ENCODE data around the gene OR52I1. TPM values are rescaled to one million over a fixed set of nuclear protein-coding genes. Genes with fewer than 3 reads are reported as not detected.

Gene OR52I1
- polyA plus RNA-seq, 3 donors from 2014 or later: 0.24 TPM; not detected in 2

DNA sequence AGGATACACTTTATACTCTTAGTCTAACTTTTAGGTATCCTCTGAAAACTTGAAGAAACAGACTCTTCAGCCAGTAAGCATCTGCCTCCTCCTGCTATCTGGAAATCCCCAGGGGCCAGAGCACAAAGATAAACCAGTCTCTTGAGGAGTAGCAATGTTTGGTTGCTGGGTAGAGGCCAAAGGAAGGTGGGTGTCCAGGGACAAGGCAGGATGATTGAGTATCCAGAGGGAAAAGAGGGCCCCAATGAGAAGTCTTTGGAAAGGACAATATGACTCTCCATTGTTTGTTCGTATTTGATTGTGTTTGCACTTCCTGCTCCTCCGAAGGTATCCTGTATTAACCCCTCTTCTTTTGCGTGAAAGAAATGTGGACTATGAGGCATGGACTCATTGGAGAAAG lies 4.8 kb upstream of the OR52I1 start:
- Mint-ChIP-seq H3K27me3 (ENCODE audit: low read depth in 3 of 3) (peaks cover 5 to 6% (median 5%) of the 10 kb centered on the region in 3 donors), H3K4me1 (no peaks in the 10 kb centered on the region)

DNA sequence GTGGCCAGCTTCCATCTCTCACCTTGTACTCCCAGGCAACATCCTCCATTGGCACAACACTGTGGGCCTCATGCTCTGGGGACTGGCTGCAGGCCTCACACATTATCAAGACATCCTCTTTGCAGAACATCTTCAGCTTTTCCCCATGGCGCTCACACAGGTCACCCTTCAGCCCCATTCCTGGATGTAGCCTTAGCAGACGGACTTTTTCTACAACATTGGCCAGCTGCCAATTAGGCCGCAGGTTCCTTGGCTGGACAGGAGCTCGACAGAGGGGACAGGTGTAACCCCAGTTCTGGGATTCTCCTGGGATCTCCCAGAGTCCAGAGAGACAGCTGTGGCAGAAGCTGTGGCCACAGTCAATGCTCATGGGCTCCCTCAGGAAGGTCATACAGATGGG lies 11.2 kb downstream of the OR52I1 start:
- H3K4me3 Mint-ChIP-seq: no peak overlapping the region
- DNase-seq: no peak
- H3K9me3 Mint-ChIP-seq: peaks cover 0 to 2% (median 0%) of the 10 kb centered on the region in 6 donors
- peaks cover 39 to 55% of the 10 kb centered on the region in 2 donors for H3K4me1 Mint-ChIP-seq
- H3K27ac Mint-ChIP-seq: no peak overlapping the region
- H3K27me3 Mint-ChIP-seq (ENCODE audit: low read depth in 3 of 3): peaks cover 2 to 4% (median 2%) of the 10 kb centered on the region in 3 donors
- peaks cover 16 to 35% (median 19%) of the 10 kb centered on the region in 3 donors for H3K36me3 Mint-ChIP-seq

More for the DNA sequence above, 4.8 kb upstream of the OR52I1 start:
- no peak overlapping the region for H3K4me3 Mint-ChIP-seq
- DNase-seq: no peak
- no peaks in the 10 kb centered on the region for H3K36me3 Mint-ChIP-seq
- H3K9me3 Mint-ChIP-seq: no peaks in the 10 kb centered on the region
- no peak overlapping the region for H3K27ac Mint-ChIP-seq

DNA sequence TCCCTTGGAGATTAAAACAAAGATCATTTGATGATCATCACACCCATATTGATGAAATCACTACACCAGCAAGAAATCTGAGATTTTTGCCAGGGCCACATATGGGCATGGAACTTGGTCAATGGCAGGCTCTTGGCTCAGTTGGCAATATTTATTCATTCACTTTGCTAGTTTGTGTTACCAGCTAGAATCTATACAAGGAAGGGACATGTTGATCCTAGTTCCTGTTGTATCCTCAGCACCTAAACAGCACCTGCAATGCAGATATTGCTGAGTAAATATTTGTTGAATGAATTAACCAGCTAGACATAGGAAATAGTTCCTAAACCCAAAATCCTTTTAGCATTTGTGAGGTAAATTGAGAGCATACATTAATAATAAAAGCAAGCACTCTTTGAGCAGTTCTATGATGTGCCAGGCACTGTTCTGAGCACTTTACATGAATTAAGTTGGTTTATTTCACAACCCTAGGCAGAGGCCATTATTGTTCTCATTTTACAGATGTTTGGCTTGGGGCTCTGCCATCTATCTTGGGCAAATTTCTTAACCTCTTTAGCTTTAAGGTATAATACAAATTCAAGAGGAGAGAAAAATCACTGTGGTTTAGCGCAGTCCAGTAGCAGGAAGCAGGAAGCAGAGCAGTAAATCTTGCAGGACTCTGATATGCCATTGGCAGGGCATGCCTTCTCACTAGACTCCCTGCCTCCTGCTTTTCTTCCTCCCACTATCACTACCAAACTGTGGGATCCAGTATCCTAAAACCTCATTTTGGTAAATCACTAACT lies 12.6 kb downstream of the OR52I1 start:
- peak overlapping the region in 5 of 6 donors; percentile 81 to 96 (median 96) for H3K27ac Mint-ChIP-seq
- H3K36me3 Mint-ChIP-seq: peaks cover 6 to 22% (median 9%) of the 10 kb centered on the region in 3 donors
- peaks cover 2 to 4% (median 2%) of the 10 kb centered on the region in 3 donors for H3K27me3 Mint-ChIP-seq (ENCODE audit: low read depth in 3 of 3)
- DNase-seq: no peak
- H3K9me3 Mint-ChIP-seq: peaks cover 0 to 2% (median 0%) of the 10 kb centered on the region in 6 donors
- H3K4me1 Mint-ChIP-seq: peaks cover 45 to 63% of the 10 kb centered on the region in 2 donors
- H3K4me3 Mint-ChIP-seq: peak overlapping the region; percentile 90 to 95 (median 94)

DNA sequence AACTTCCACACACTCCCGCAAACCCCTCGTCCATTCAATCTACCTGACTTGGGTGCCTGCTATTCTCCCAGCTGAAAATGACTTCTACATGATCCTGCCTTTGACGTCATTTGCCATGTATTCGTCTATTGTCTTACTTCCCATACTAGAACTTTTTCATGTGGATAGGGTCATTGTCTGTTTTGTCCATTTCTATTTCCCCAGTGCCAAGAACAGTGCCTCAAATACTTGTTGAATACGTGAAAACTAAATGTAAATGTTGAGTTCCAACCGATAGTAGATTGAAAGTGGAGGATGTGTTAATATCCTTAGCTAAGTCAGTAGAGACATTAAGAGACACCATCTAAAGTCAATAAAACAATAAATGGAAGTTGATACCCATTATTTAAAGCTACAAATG lies 13.3 kb downstream of the OR52I1 start:
- Mint-ChIP-seq H3K36me3 (peaks cover 1 to 16% (median 4%) of the 10 kb centered on the region in 3 donors), H3K4me3 (peak overlapping the region; percentile 90 to 95 (median 94)), H3K27me3 (ENCODE audit: low read depth in 3 of 3) (peaks cover 2 to 4% (median 2%) of the 10 kb centered on the region in 3 donors), H3K27ac (peak overlapping the region; percentile 81 to 96 (median 93)), H3K9me3 (peaks cover 0 to under 1% (median 0%) of the 10 kb centered on the region in 6 donors), H3K4me1 (peaks cover 45 to 63% of the 10 kb centered on the region in 2 donors)
- no peak for DNase-seq

DNA sequence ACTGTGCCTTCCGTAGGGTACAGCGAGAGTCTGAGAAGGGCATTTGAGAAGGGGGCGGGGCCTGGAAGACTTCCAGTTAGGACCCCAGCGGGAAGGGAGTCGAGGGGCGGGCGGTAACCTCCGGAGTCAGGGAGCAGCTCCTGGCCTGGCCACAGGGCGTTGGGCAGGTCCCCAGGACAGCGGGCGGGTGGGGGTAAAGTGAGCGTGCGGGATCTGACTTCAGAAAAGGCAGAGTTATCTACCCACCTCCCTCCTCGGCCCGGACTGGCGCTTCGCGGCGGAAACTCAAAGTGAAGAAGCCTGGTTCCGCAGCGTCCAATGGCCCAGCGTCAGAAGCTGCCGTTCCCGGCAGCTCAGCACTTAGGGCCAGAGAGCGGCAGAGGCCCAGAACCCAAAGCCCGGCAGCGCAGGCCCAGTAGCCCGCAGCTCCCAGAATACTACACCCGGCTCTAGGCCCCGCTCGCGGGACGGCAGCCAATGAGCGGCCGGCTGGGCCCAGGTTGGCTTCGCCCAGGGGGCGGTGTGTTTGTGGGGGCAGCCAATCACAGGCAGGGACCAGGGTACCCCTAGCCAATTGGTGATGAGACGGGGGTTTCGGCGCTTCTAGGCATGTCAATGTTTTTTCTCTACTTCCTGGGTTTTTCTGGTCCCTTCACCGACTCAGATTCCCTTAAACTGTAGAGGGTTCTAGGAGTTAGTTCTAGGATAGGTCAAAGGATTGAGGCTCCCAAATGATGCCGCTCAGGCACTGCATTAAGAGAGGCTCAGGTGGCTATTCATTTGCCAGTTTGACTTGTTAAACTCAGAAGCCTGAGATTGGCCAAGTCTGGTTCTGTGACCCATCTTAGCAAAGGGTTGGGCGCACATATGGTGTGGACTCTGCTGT lies 14.2 kb downstream of the OR52I1 start, which contains the start of gene TRIM68:
TSS of gene TRIM68 (minus strand) at position 451 of the 886 bp plus-strand sequence. CDS start 2,727 bp downstream, outside the sequence.
- peak within 1 kb of the TSS; percentile 90 to 95 (median 94) for H3K4me3 Mint-ChIP-seq
- peaks cover 0 to 10% (median 0%) of the 10 kb centered on the region in 3 donors for H3K36me3 Mint-ChIP-seq
- H3K4me1 Mint-ChIP-seq: peaks cover 45 to 63% of the 10 kb centered on the region in 2 donors
- DNase-seq: peak; percentile 94 to 95 (median 95)
- H3K27ac Mint-ChIP-seq: peak within 1 kb of the TSS; percentile 81 to 96 (median 93)
- H3K9me3 Mint-ChIP-seq: no peaks in the 10 kb centered on the region
- peaks cover 2 to 4% (median 2%) of the 10 kb centered on the region in 3 donors for H3K27me3 Mint-ChIP-seq (ENCODE audit: low read depth in 3 of 3)

DNA sequence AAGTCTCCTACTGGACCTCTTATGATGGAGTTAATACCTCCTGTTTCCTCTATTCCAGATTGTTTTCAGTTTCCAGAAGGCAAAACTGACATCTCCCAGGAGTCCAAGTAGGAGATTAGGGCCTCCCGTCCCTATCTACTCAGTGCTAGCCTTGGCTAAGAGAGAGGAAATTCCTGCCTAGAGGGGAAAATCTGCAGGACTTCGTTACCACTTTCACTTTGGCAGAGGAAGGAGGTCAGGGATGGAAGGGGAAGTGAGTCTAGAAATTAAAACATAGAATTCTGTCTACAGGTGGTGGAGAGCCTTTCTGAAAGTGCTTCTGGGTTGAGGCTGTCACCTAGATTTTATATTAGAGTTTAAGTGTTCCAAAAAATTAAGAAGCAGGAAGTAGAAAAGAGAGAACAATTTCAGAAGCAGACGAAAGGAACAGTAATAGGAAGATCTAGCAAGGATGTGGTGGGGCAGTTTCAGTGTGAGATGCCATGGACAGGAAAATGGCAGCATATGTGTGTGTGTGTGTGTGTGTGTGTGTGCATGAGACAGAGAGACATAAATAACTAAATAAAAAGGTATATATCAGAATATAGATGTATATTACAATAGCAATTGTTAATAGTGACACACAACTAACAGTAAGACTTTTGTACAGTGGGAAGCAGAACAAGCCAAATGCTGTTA lies 16.6 kb downstream of the OR52I1 start:
- Mint-ChIP-seq H3K36me3 (no peaks in the 10 kb centered on the region), H3K4me3 (peak overlapping the region; percentile 20 to 57 (median 37)), H3K4me1 (peaks cover 45 to 53% of the 10 kb centered on the region in 2 donors), H3K27ac (peak overlapping the region; percentile 42 to 88 (median 84)), H3K27me3 (ENCODE audit: low read depth in 3 of 3) (peaks cover 2 to 9% (median 2%) of the 10 kb centered on the region in 3 donors), H3K9me3 (no peaks in the 10 kb centered on the region)
- DNase-seq: peak; percentile 17 to 36 (median 26)

DNA sequence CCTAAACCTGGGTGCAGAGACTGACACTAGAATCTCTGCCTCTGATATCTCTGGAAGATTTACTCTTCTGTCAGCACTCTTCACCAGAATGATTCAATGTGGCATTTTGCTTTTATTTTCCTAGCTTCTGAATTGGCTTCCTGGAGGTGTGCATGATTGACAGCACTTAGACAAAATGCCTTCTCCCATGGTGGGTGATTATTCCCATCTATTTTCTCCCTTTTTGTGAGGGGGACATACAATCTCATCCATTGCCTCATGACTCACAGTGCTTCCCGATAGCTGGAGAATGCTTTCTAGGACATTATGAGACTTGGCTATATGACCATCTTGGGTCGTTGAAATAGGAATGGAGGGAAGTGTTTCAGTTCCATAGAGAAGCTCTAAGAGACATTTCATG lies 18.1 kb downstream of the OR52I1 start:
- DNase-seq: no peak
- H3K27ac Mint-ChIP-seq: no peak overlapping the region
- H3K9me3 Mint-ChIP-seq: no peaks in the 10 kb centered on the region
- peaks cover 2 to 11% (median 2%) of the 10 kb centered on the region in 3 donors for H3K27me3 Mint-ChIP-seq (ENCODE audit: low read depth in 3 of 3)
- peaks cover 35 to 37% of the 10 kb centered on the region in 2 donors for H3K4me1 Mint-ChIP-seq
- H3K36me3 Mint-ChIP-seq: no peaks in the 10 kb centered on the region
- no peak overlapping the region for H3K4me3 Mint-ChIP-seq

DNA sequence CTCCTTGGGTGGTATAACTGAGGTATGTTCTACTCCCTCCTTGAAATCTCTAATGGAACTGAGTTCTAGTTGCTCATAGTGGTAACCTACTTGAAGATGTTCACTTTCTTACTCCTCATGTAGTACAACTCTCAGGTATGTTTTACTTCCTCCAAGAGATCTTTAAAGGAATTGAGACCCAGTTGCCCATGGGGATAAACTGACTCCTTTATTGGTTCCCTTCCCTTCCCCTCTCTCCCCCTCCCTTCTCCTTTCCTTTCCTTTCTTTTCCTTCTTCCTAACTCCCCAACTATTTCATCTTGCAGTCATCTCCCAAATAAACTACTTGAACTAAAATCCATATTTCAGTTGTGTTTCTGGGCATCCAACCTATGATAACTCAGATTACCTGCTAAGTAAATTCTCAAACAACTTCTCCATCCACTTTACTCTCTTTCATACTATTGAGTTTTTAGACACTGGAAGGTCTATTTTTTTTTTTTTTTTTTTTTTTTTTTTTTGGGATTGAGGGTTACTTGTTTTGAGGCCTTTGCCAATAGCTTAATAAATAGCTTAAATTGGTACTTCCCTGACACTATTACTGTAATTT lies 22.1 kb downstream of the OR52I1 start:
- DNase-seq: no peak
- Mint-ChIP-seq H3K4me3 (no peak overlapping the region), H3K9me3 (no peaks in the 10 kb centered on the region), H3K4me1 (no peaks in the 10 kb centered on the region), H3K27me3 (ENCODE audit: low read depth in 3 of 3) (peaks cover 0 to 7% (median 2%) of the 10 kb centered on the region in 3 donors), H3K36me3 (no peaks in the 10 kb centered on the region), H3K27ac (no peak overlapping the region)

DNA sequence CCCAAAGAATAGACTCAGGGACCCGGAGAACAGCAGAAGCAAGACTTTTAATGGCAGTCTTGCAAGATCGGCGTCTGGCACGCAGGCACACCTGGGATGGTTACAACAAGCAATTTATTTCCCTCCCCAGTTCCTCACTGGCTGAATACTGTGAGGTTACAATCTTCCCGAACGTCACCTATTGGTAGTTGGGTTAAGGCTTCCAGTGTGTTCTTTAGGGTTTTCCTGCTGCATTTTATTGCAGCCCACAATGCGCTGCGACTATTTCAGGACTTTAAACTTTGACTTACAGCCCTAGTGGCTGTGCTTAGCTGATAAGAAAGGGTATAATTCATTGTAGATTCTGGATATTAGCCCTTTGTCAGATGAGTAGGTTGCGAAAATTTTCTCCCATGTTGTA lies 25.7 kb downstream of the OR52I1 start:
- no peak overlapping the region for H3K27ac Mint-ChIP-seq
- H3K9me3 Mint-ChIP-seq: peaks cover 0 to 7% (median 0%) of the 10 kb centered on the region in 6 donors
- no peak overlapping the region for H3K4me3 Mint-ChIP-seq
- peaks cover 0 to 6% (median 0%) of the 10 kb centered on the region in 3 donors for H3K36me3 Mint-ChIP-seq
- no peak for DNase-seq
- H3K4me1 Mint-ChIP-seq: no peaks in the 10 kb centered on the region
- peaks cover 0 to 4% (median 2%) of the 10 kb centered on the region in 3 donors for H3K27me3 Mint-ChIP-seq (ENCODE audit: low read depth in 3 of 3)

DNA sequence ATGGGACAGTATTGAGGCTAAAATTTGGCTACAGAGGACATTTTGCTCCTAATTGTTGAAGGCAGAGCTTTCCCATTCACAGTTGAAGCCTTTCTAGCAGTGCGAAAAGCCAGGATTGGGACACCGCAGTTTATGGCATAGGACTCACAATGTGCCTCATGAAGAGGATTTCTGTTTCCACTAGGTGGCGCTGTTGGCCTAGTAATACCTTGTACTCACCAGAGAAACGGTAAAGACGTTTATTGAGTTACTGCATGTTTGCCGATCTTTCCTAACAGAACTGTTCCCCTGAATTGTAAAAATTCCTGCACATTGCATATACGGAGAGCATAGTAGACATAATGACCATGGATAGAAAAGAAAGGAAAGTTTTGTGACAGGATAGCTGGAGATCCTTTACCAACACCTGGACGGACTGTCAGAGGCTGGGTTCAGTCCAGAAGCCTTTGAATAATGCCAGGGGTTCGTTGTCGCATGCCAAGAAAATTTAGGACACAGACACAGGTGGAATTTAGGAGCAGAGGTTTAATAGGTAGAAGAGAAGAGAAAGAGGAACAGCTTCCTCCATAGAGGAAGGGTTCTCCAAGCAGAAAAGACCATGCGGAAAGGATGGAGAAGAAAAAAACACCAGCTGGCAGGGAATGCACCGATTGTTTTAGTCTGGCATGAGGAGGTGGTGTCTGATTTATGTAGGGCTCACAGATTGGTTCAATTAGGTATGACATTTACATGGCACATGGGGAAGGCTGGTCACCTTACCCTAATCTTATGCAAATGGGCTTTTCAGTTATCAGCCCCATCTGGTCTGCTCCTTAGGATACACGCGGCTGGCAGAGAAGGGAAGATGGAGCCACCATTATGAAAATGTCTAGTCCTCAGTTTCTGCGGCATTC lies 32.6 kb downstream of the OR52I1 start:
- DNase-seq: peak in 1 of 3 donors; percentile 9
- Mint-ChIP-seq H3K27me3 (ENCODE audit: low read depth in 3 of 3) (peaks cover 2 to 11% (median 6%) of the 10 kb centered on the region in 3 donors), H3K27ac (no peak overlapping the region), H3K4me1 (no peaks in the 10 kb centered on the region), H3K9me3 (peaks cover 10 to 33% (median 12%) of the 10 kb centered on the region in 6 donors), H3K36me3 (peaks cover 0 to 6% (median 5%) of the 10 kb centered on the region in 3 donors), H3K4me3 (no peak overlapping the region)

DNA sequence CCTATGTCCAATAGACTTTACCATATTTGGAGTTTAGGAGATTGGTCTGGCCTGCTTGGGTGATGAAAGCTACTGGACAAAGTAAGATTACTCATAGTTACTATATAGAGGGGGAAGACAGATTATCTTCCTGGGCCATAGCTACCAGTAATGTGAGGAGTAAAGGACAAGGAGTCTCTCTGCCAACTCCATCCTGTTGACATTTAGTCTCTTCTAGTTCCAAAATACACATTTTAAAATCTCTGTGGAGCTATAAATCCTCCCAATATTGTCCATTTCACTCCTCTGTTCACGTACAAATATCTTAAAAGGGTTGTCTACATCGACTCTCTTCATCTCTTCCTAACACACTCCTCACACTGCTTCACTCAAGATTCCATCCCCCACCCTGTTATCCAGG lies 42.3 kb downstream of the OR52I1 start:
- no peak overlapping the region for H3K4me3 Mint-ChIP-seq
- no peaks in the 10 kb centered on the region for H3K9me3 Mint-ChIP-seq
- DNase-seq: no peak
- no peaks in the 10 kb centered on the region for H3K4me1 Mint-ChIP-seq
- no peak overlapping the region for H3K27ac Mint-ChIP-seq
- H3K36me3 Mint-ChIP-seq: no peaks in the 10 kb centered on the region
- peaks cover 2 to 4% (median 3%) of the 10 kb centered on the region in 3 donors for H3K27me3 Mint-ChIP-seq (ENCODE audit: low read depth in 3 of 3)

Measured in immature natural killer cell (primary cell).